Erythroblast (primary cell): Measurements from ENCODE around the gene PPA1.

Source experiments
- GATA1 ChIP-seq: IDR thresholded peaks from 2 replicates; pipeline ENCODE4 v1.6.1; 2011; ENCODE audit warnings: low read depth, mild to moderate bottlenecking, control low read depth, low read length, moderate library complexity
- POLR2A ChIP-seq: IDR thresholded peaks from 2 replicates; pipeline ENCODE4 v1.6.1; 2011; ENCODE audit warnings: mild to moderate bottlenecking, low read length

DNA sequence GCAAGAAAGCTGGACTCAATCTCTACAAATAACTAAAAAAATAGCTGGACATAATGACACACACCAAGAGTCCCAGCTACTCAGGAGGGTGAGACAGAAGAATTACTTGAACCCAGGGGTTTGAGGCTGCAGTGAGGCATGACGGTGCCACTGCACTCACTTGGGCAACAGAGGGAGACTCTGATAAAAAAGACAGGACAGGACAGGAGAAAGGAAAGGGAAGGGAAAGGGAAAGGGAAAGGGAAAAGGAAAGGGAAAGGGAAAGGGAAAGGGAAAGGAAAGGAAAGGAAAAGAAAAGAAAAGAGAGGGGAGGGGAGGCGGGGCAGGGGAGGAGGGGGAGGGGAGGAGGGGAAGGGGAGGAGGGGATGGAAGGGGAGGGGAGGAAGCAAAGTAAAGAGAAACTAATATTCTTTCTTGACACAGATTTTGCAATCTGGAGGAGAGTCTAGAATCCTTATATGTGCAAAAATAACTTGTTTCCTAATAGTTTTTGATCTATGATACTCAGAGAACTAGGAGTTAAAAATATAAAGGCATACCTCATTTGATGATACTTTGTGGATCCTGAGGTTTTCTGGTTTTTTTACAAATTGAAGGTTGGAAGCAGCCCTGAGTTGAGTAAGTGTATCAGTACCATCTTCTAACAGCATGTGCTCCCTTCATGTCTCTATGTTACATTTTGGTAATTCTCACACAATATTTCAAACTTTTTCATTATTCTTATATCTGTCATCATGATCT, 70.9 kb downstream of the PPA1 start:
- TF ChIP-seq POLR2A (no peak), GATA1 (no peak)
